Stimulated activated CD8-positive, alpha-beta memory T cell treated with anti-CD3 and anti-CD28 coated beads, Interleukin-7, amount 100 ng/mL, for 48 hours (primary cell): Measurements from ENCODE around the gene TMED1.
"Not testable (repeated sequence)": the region's sequence is repeated elsewhere in the genome, so short reads cannot be mapped to it uniquely, and the experiment has no call there.

Source experiments
- DNase-seq, 2 donors: peaks; one replicate each; pipeline ENCODE4 v3.0.0-alpha.2; 2020; ENCODE audit warnings: low read depth in 1 of 2; ENCODE audit errors: extremely low read depth in 1 of 2

TMED1 gene

GRCh38 chr19:10863107-10863717 lies 27.2 kb upstream of the TMED1 start:
- DNase-seq: no peak

DNA sequence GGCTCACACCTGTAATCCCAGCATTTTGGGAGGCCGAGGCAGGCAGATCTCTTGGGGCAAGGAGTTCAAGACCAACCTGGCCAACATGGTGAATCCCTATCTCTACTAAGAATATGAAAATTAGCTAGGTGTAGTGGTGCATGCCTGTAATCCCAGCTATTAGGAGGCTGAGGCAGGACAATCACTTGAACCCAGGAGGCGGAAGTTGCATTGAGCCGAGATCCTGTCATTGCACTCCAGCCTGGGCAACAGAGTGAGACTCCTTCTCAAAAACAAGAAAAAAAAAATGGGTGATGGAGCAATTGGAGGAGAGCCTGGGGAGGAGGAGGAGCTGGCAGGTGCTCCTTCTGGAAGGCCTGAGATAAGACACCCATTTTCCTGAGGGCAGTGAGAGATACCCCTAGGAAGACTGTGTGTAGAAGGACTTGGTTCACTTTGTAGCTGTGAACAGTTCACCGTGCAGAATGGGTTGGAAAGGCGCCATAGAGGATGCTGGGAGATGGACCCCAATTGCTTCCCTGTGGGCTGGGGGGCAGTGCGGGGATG lies 26.6 kb upstream of the TMED1 start:
- no peak for DNase-seq

GRCh38 chr19:10861103-10861651 lies 25.2 kb upstream of the TMED1 start:
- no peak for DNase-seq

GRCh38 chr19:10858204-10858828 lies 22.3 kb upstream of the TMED1 start:
- peak in 1 of 2 donors; percentile 25 for DNase-seq

GRCh38 chr19:10856899-10857298 lies 20.9 kb upstream of the TMED1 start:
- DNase-seq: not testable (repeated sequence)

DNA sequence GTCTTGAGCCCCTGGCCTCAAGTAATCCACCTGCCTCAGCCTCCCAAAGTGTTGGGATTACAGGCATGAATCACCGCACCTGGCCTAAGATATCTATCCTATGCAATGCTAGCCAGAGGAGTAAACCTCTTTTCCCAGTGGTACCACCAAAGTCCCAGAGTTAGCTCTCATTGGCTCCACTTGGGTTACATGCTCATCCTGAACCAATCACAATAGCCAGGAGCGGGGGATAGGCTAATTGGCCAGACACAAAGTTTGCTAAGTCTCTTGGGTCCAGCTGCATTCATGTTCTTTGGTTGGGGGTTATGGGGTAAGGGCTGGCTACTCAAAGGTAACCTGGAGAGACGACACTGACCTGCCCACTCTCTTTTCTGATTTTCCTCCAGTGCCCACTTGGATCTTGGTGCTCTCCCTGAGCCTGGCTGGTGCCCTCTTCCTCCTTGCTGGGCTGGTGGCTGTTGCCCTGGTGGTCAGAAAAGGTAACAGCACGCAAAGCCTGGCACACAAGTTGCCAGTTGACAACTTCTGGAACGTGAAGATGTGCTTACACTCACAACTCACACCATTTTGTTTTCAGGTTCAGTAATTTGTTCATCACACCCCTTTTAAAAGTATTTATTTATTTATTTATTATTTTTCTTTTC lies 20.0 kb upstream of the TMED1 start:
- DNase-seq: no peak

DNA sequence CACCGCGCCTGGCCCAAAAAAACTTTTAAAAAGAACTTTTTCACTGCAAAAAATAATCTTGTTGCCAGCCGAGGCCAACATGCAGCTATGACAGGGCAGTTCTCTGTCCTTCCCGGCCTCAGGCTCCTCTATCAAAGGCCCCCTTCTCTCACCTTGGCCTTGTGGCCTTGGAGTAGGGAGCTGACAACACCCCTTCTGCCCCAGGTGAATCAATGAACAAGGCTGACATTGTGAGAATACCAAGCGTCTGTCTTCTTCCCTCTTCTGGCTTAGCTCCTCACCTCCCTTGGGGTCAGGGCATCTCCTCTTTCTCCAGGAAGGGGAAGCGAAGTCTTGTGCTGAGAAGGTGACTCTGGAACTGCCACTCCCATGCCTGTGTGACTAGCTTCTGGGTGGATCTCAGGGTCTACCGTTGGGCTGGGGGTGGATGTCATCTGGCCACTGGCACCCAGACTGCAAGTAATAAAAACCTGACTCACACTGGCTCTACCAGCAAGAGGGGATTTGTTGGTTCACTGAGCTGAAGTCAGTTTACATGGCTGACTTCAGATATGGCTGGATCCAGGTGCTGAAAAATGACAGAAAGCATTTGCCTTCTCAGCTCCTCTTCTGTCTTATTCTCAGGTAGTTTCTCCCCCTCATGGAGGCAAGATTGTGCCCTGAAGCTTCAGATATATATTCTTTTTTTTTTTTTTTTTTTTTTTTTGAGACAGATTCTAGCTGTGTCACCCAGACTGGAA lies 18.5 kb upstream of the TMED1 start:
- no peak for DNase-seq

- no peak for DNase-seq
Observed at GRCh38 chr19:10852941-10853340, 16.9 kb upstream of the TMED1 start.

GRCh38 chr19:10852098-10852800 lies 16.2 kb upstream of the TMED1 start:
- no peak for DNase-seq

GRCh38 chr19:10850631-10851030 lies 14.6 kb upstream of the TMED1 start:
- no peak for DNase-seq

GRCh38 chr19:10848230-10848856 lies 12.3 kb upstream of the TMED1 start, which contains the start of gene C19orf38:
C19orf38 (plus strand) TSS chr19:10848415; CDS start chr19:10848509, 94 bp downstream.
- no peak for DNase-seq

DNA sequence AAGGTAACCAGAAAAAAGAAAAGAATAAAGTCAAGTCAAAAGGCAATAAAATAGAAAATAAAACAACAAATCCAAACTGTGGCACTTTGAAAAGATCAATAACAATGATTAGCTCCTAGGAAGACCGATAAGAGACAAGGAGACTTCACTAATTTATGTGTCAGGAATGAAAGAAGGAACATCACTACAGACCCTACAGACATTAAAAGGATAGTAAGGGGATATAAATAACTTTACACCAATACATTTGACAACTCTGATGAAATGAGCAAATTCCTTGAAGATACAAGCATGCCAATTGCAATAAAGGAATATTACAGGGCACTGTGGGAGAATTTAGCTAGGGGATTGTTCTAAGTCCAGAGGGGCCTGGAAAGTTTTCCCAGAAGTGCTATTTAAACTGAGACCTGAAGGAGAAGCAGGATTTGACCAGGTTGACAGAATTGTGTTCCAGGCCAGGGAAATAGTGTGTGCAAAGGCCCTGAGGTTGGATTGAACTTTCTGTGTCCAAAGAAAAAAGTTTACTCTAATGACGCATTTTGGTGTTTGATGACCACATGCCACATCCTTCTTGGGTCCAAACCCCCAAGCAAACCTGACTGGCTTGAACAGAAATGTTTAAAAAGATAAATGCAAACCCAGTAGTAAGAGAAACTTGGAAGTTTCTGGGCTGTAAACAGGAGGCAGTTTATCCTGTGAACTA lies 10.6 kb upstream of the TMED1 start:
- no peak for DNase-seq

DNA sequence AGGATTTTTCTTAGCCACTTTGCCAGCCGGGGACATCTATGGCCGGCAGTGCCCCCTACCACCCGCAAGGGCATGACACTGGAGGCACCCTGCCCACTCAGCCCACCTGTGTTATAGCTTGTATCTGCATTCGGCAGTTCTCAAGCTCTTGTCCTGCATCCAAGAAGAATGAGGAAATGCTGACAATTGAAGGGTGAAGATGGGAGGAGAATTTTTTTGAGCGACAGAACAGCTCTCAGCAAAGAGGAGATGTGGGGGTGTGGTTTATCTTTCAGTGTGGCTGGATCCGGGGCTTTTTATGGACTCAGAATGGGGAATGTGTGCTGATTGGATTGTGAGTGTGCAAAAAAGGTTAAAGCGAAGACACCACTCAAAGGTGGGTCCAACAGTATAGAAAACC lies 6.8 kb upstream of the TMED1 start:
- DNase-seq: no peak

DNA sequence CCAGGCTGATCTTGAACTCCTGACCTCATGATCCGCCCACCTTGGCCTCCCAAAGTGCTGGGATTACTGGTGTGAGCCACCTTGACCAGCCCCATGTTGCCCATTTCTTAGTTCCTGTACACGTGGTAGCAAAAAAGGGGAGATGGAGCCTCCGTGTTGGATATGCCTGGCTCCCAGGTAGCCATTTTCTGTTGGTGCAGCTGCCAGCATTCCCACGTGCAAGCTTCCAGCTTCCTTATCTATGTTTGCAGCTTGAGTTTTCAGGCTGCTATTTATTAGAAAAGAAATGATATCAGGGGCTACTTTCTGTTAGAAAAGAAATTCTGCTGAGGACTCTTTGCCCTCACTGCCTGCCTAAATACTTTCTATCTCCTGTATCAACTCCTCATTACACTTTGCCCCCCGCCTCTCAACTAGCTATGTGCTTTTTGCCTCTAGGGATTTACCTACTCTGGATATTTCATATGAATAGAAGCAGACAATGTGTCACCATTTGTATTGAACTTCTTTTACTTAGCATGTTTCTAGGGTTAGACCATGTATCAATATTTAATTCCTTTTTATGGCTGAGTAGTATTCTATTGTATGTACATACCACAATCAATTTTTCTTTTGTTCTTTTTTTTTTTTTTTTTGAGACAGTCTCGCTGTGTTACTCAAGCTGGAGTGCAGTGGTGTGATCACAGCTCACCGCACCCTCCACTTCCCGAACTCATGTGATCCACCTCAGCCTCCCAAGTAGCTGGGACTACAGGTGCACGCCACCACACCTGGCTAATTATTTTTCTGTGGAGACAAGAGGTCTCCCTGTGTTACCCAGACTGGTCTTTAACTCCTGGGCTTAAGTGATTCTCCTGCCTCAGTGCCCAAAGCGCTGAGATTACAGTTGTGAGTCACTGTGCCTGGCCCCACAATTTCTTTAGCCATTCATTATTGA lies 3.4 kb upstream of the TMED1 start:
- no peak for DNase-seq

DNA sequence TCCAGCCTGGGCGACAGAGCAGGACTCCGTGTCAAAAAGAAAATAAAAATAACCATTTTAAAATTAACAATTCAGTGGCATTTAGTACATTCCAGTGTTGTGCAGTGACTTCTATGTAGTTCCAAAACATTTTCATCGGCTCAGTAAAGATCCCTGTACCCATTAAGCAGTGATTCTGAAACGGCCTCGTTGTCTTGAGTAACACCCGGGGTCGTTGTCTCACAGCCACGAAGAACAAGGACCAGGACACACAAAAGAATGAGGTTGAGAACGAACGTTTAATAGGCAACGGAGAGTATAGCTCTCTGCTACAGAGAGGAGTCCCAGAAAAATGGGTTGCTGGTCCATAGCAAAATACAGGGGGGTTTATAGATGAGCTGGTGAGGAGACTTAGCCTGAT lies 2.4 kb upstream of the TMED1 start:
- no peak for DNase-seq

DNA sequence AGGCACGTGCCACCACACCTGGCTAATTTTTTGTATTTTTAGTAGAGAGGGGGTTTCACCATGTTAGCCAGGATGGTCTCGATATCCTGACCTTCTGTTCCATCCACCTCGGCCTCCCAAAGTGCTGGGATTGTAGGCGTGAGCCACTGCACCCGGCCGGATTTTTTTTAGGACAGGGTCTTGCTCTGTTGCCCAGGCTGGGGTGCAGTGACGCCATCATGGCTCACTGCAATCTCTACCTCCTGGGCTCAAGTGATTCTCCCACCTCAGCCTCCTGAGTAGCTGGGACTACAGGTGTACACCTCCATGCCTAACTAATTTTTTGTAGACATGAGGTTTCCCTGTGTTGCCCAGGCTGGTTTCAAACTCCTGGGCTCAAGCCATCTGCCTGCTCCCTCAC lies 1.6 kb upstream of the TMED1 start:
- DNase-seq: not testable (repeated sequence)

- peak; percentile 60 to 88 for DNase-seq
Observed at GRCh38 chr19:10836479-10837330, 693 bp upstream of the TMED1 start.
